Fibroblast of lung (primary cell): ENCODE measurements around the gene SPEM3.

Experiments
- CTCF ChIP-seq, 2 donors: IDR thresholded peaks in 1 of 2; conservative IDR thresholded peaks in 1 of 2; 1 replicate in 1 of 2; 2 replicates in 1 of 2; pipeline ENCODE4 v1.5.1; 2011 to 2012; ENCODE audit warnings: low read length in 2 of 2, control low read depth in 1 of 2, inconsistent platforms in 1 of 2, low read depth in 1 of 2, mild to moderate bottlenecking in 1 of 2
- EZH2 ChIP-seq: IDR thresholded peaks from 2 replicates; pipeline ENCODE4 v1.5.1; 2012; ENCODE audit warnings: low read length, control low read depth, mild to moderate bottlenecking; ENCODE audit errors: missing control alignments

GRCh38 chr17:7404737-7405349 is 23.8 kb upstream of the SPEM3 start:
- TF ChIP-seq CTCF (conservative IDR thresholded peaks at IDR 0.05 in 1 of 2, IDR thresholded peaks at IDR 0.05 in 1 of 2; ENCODE audit: low read depth in 1 of 2, low read length in 2 of 2) = no peak
- TF ChIP-seq EZH2 = no peak
